IMR-90 (cell line): ENCODE measurements around the gene TOP3B. TPM values are rescaled to one million over a fixed set of nuclear protein-coding genes. Genes with fewer than 3 reads are reported as not detected.

ENCODE experiments used
- ATAC-seq: fragments of 200-7000 bp; cut with Tn5 transposase; 2 replicates; pipeline ENCODE4 v1.9.1; 2020; ENCODE audit warnings: low read depth, mild to moderate bottlenecking, moderate library complexity
- BruUV-seq: library from RNA; stranded (reverse); fragments of 400-500 nt; replicated peaks from 2 replicates; lab custom pipeline; 2021; lab: Mats Ljungman, UMichigan
- CTCF ChIA-PET: fragments of 300-600 bp; formaldehyde crosslinking; extraction: SDS; loops from one replicate; lab custom pipeline; 2021; ENCODE audit warnings: antibody characterized with exemption; lab: Yijun Ruan, JAX
- POLR2A ChIA-PET: fragments of 300-600 bp; sonication (Branson Sonifier 250); formaldehyde crosslinking; loops from one replicate; lab custom pipeline; 2022; ENCODE audit warnings: antibody characterized with exemption; ENCODE audit not compliant: unreplicated experiment; lab: Charles Lee
- DNase-seq: peaks from one replicate; pipeline ENCODE4 v3.0.0; 2013
- H2AFZ ChIP-seq: replicated peaks from 2 replicates; pipeline ENCODE3; 2013; ENCODE audit warnings: low read length, mild to moderate bottlenecking; ENCODE audit not compliant: poor library complexity
- H2AK5ac ChIP-seq: 2 replicates; pipeline ENCODE4 v1.6.1; 2013; ENCODE audit warnings: low read depth, low read length, inconsistent platforms
- H2AK9ac ChIP-seq: replicated peaks from 2 replicates; pipeline ENCODE3; 2013; ENCODE audit warnings: mild to moderate bottlenecking, low read depth, low read length, moderate library complexity; ENCODE audit not compliant: poor library complexity
- H2BK120ac ChIP-seq: 2 replicates; pipeline ENCODE4 v1.6.1; 2013; ENCODE audit warnings: low read depth, low read length, inconsistent platforms
- H2BK15ac ChIP-seq: 3 replicates; pipeline ENCODE4 v1.6.1; 2013; ENCODE audit warnings: low read depth, low read length, inconsistent platforms
- H2BK20ac ChIP-seq: 2 replicates; pipeline ENCODE4 v1.6.1; 2013; ENCODE audit warnings: low read depth, mild to moderate bottlenecking, inconsistent platforms, low read length, moderate library complexity
- H2BK5ac ChIP-seq: 2 replicates; pipeline ENCODE4 v1.6.1; 2013; ENCODE audit warnings: mild to moderate bottlenecking, low read depth, low read length, inconsistent platforms; ENCODE audit not compliant: poor library complexity, severe bottlenecking
- H3K14ac ChIP-seq: replicated peaks from 2 replicates; pipeline ENCODE4 v1.6.1; 2013; ENCODE audit warnings: low read depth, low read length, inconsistent platforms
- H3K18ac ChIP-seq: 2 replicates; pipeline ENCODE4 v1.6.1; 2013; ENCODE audit warnings: low read depth, low read length, control low read depth
- H3K23ac ChIP-seq: 2 replicates; pipeline ENCODE4 v1.6.1; 2013; ENCODE audit warnings: low read depth, low read length, inconsistent platforms
- H3K27ac ChIP-seq: 2 replicates; pipeline ENCODE4 v1.5.1; 2013; ENCODE audit warnings: mild to moderate bottlenecking, control low read depth, low read length; ENCODE audit not compliant: insufficient read depth
- H3K27me3 ChIP-seq: 2 replicates; pipeline ENCODE4 v1.6.1; 2013; ENCODE audit warnings: low read length; ENCODE audit not compliant: control insufficient read depth, insufficient read depth
- H3K36me3 ChIP-seq: 2 replicates; pipeline ENCODE4 v1.6.1; 2013; ENCODE audit warnings: low read length, mixed read lengths; ENCODE audit not compliant: control insufficient read depth, insufficient read depth
- H3K4ac ChIP-seq: 2 replicates; pipeline ENCODE4 v1.6.1; 2013; ENCODE audit warnings: low read depth, low read length, inconsistent platforms
- H3K4me1 ChIP-seq: 2 replicates; pipeline ENCODE4 v1.6.1; 2013; ENCODE audit warnings: low read length, mixed read lengths; ENCODE audit not compliant: control insufficient read depth, insufficient read depth
- H3K4me2 ChIP-seq: 2 replicates; pipeline ENCODE4 v1.6.1; 2013; ENCODE audit warnings: low read depth, mild to moderate bottlenecking, control low read depth, low read length, moderate library complexity
- H3K4me3 ChIP-seq: 2 replicates; pipeline ENCODE4 v1.5.1; 2013; ENCODE audit warnings: low read depth, mild to moderate bottlenecking, control low read depth, low read length, moderate library complexity; ENCODE audit not compliant: insufficient read depth
- H3K56ac ChIP-seq: 2 replicates; pipeline ENCODE4 v1.6.1; 2013; ENCODE audit warnings: low read length, inconsistent platforms; ENCODE audit not compliant: insufficient read depth; ENCODE audit errors: extremely low read depth
- H3K79me1 ChIP-seq, 2 experiments: 2 replicates each; pipeline ENCODE4 v1.6.1; 2013; ENCODE audit warnings: low read length in 2 of 2, inconsistent platforms in 1 of 2, low read depth in 1 of 2
- H3K9ac ChIP-seq: 2 replicates; pipeline ENCODE4 v1.6.1; 2013; ENCODE audit warnings: low read depth, low read length, control low read depth
- H3K9me1 ChIP-seq: 2 replicates; pipeline ENCODE4 v1.6.1; 2013; ENCODE audit warnings: low read length, inconsistent platforms; ENCODE audit not compliant: insufficient read depth
- H3K9me3 ChIP-seq: 2 replicates; pipeline ENCODE4 v1.6.1; 2013; ENCODE audit warnings: low read length; ENCODE audit not compliant: control insufficient read depth, insufficient read depth
- H4K20me1 ChIP-seq: 2 replicates; pipeline ENCODE4 v1.6.1; 2013; ENCODE audit warnings: low read length, inconsistent platforms; ENCODE audit not compliant: insufficient read depth
- H4K5ac ChIP-seq: 2 replicates; pipeline ENCODE4 v1.6.1; 2013; ENCODE audit warnings: mild to moderate bottlenecking, low read depth, low read length, control low read depth
- H4K8ac ChIP-seq, 2 experiments: 2 replicates each; pipeline ENCODE4 v1.6.1; 2013; ENCODE audit warnings: low read depth in 2 of 2, low read length in 2 of 2, control low read depth in 1 of 2, inconsistent platforms in 1 of 2
- H4K91ac ChIP-seq: 2 replicates; pipeline ENCODE4 v1.6.1; 2013; ENCODE audit warnings: low read depth, low read length, inconsistent platforms; ENCODE audit not compliant: insufficient read depth
- BHLHE40 ChIP-seq: fragments of 150-350 bp; IDR thresholded peaks from 2 replicates; pipeline ENCODE4 v1.6.1; 2016; ENCODE audit warnings: mild to moderate bottlenecking, low read depth, low read length
- CHD1 ChIP-seq: IDR thresholded peaks from 2 replicates; pipeline ENCODE4 v1.6.1; 2012; ENCODE audit warnings: low read depth, low read length, improper control_type of control experiment
- CTCF ChIP-seq: conservative IDR thresholded peaks from 2 replicates; pipeline ENCODE4 v1.5.1; 2012; ENCODE audit warnings: mild to moderate bottlenecking, low read depth, low read length, improper control_type of control experiment
- ELK1 ChIP-seq: fragments of 150-350 bp; IDR thresholded peaks from 2 replicates; pipeline ENCODE4 v1.6.1; 2016; ENCODE audit warnings: low read depth, mild to moderate bottlenecking, low read length, moderate library complexity, borderline replicate concordance
- FOS ChIP-seq: fragments of 150-350 bp; IDR thresholded peaks from 2 replicates; pipeline ENCODE4 v1.6.1; 2016; ENCODE audit warnings: low read depth, low read length
- MAFK ChIP-seq: IDR thresholded peaks from 2 replicates; pipeline ENCODE4 v1.6.1; 2012; ENCODE audit warnings: low read depth, low read length, improper control_type of control experiment
- MAZ ChIP-seq: IDR thresholded peaks from 2 replicates; pipeline ENCODE4 v1.6.1; 2012; ENCODE audit warnings: low read depth, mild to moderate bottlenecking, low read length, improper control_type of control experiment, moderate library complexity, borderline replicate concordance
- MXI1 ChIP-seq: IDR thresholded peaks from 2 replicates; pipeline ENCODE4 v1.6.1; 2012; ENCODE audit warnings: low read depth, mild to moderate bottlenecking, low read length, moderate library complexity, borderline replicate concordance
- NFE2L2 ChIP-seq: fragments of 150-350 bp; IDR thresholded peaks from 2 replicates; pipeline ENCODE4 v1.6.1; 2016; ENCODE audit warnings: low read depth, mild to moderate bottlenecking, low read length
- POLR2A ChIP-seq: IDR thresholded peaks from 2 replicates; pipeline ENCODE4 v1.6.1; 2012; ENCODE audit warnings: mild to moderate bottlenecking, low read depth, low read length
- RAD21 ChIP-seq: IDR thresholded peaks from 2 replicates; pipeline ENCODE4 v1.6.1; 2012; ENCODE audit warnings: low read length, improper control_type of control experiment
- RCOR1 ChIP-seq: IDR thresholded peaks from 2 replicates; pipeline ENCODE4 v1.6.1; 2012; ENCODE audit warnings: mild to moderate bottlenecking, low read length, improper control_type of control experiment; ENCODE audit not compliant: insufficient replicate concordance
- RFX5 ChIP-seq: IDR thresholded peaks from 2 replicates; pipeline ENCODE4 v1.8.0; 2012; ENCODE audit warnings: low read depth, mild to moderate bottlenecking, low read length, moderate library complexity
- SMC3 ChIP-seq: fragments of 150-350 bp; IDR thresholded peaks from 2 replicates; pipeline ENCODE4 v1.6.1; 2016; ENCODE audit warnings: low read depth, mild to moderate bottlenecking, antibody characterized with exemption, low read length, moderate library complexity
- USF2 ChIP-seq: fragments of 150-350 bp; IDR thresholded peaks from 2 replicates; pipeline ENCODE4 v1.6.1; 2017; ENCODE audit warnings: mild to moderate bottlenecking, antibody characterized with exemption, low read length, low read depth
- WGBS, 2 experiments: methylation state at CpG; one replicate each; pipeline versions ENCODE4 v1.1.5 to v1.1.7; 2013; ENCODE audit warnings: missing lambda C conversion rate in 2 of 2; ENCODE audit not compliant: insufficient read length in 1 of 2; ENCODE audit errors: extremely low coverage in 2 of 2; 5-methylcytosine and 5-hydroxymethylcytosine counted together
- dilution Hi-C: fragments of 300-500 bp; cut with HindIII; formaldehyde crosslinking; loops from one replicate; pipeline ENCODE4 v1.14.3; 2018; ENCODE audit warnings: low sequenced_read_pairs; ENCODE audit not compliant: unreplicated experiment
- in situ Hi-C: fragments of 300-500 bp; cut with MboI; formaldehyde crosslinking; loops from 3 replicates; pipeline ENCODE4 v1.14.3; 2019; ENCODE audit warnings: low sequenced_read_pairs, inconsistent platforms, mixed read lengths
- intact Hi-C: fragments of 100-400 bp; cut with micrococcal nuclease; formaldehyde crosslinking; loops from 2 replicates; pipeline ENCODE4 v1.10.0; 2022
- polyA plus RNA-seq, 3 experiments: library from polyadenylated mRNA; depleted of rRNA; stranded (reverse); fragments of >200 nt; gene quantifications; 2 replicates each; pipeline ENCODE4 v1.2.3, GENCODE V29; 2012; ENCODE audit warnings: low replicate concordance in 1 of 3
- total RNA-seq: library from RNA; depleted of rRNA; stranded (reverse); fragments of >200 nt; gene quantifications from 2 replicates; pipeline ENCODE4 v1.2.3, GENCODE V29; 2012

Gene TOP3B
- total and polyA plus RNA-seq, 2 of the 4 experiments (the other 2 are of a cell fraction) = 23.0 to 23.5 TPM

GRCh38 chr22:21961127-21961867, 21.3 kb downstream of the TOP3B start:
- no peak overlapping the region for H3K4me3 ChIP-seq
- H3K9ac ChIP-seq = no peak overlapping the region
- H2BK120ac ChIP-seq = no peak overlapping the region
- no peak overlapping the region for H2AK5ac ChIP-seq
- dilution Hi-C loops (no loop called here), intact Hi-C loops (no loop called here), in situ Hi-C loops (no loop called here)
- no peak overlapping the region for H3K56ac ChIP-seq
- no peak overlapping the region for H3K18ac ChIP-seq
- no peaks in the 10 kb centered on the region; the same call in 1 of the 2 replicates for H4K20me1 ChIP-seq
- peak overlapping the region; percentile 68 for H2AK9ac ChIP-seq
- H4K91ac ChIP-seq = no peak overlapping the region
- no peak overlapping the region for H2BK20ac ChIP-seq
- WGBS, 2 experiments = 100% methylated on average over 1 of the region's 18 CpGs; no CpG with 5 or more reads in 1 of the 2 experiments
- H3K9me1 ChIP-seq = no peaks in the 10 kb centered on the region
- H3K27ac ChIP-seq = no peak overlapping the region
- H4K5ac ChIP-seq = no peak overlapping the region
- ChIA-PET CTCF (interaction anchor here (1.0 kb wide), 1 partner anchor 8 kb away, joined by 3 read pairs; no protein-coding TSS in a partner anchor), POLR2A (no interaction called here)
- no peak overlapping the region for H4K8ac ChIP-seq
- H2AFZ ChIP-seq = no peak overlapping the region
- H3K4ac ChIP-seq = no peak overlapping the region
- BruUV-seq = no TSS peak
- no peak overlapping the region for H3K23ac ChIP-seq
- H3K4me1 ChIP-seq = no peaks in the 10 kb centered on the region
- H2BK15ac ChIP-seq = no peak overlapping the region
- no peak overlapping the region for H3K14ac ChIP-seq
- no peaks in the 10 kb centered on the region for H3K27me3 ChIP-seq
- H3K9me3 ChIP-seq = no peaks in the 10 kb centered on the region
- no peak overlapping the region for H3K4me2 ChIP-seq
- peaks cover 65% of the 10 kb centered on the region for H3K36me3 ChIP-seq
- H3K79me1 ChIP-seq = 0 out of 4 replicates have a peak, but pooled peaks cover 0 to 2% of the 10 kb centered on the region in 2 experiments
- no peak overlapping the region for H2BK5ac ChIP-seq
- ATAC-seq = no peak
- DNase-seq = no peak
- TF ChIP-seq ELK1 = no peak
- no peak for TF ChIP-seq MAFK
- TF ChIP-seq MAZ = no peak
- no peak for TF ChIP-seq POLR2A
- no peak for TF ChIP-seq RCOR1
- TF ChIP-seq MXI1 = no peak
- no peak for TF ChIP-seq RFX5
- TF ChIP-seq CTCF = no peak
- TF ChIP-seq FOS = no peak
- no peak for TF ChIP-seq CHD1
- TF ChIP-seq NFE2L2 = no peak
- no peak for TF ChIP-seq SMC3
- no peak for TF ChIP-seq RAD21
- no peak for TF ChIP-seq BHLHE40
- no peak for TF ChIP-seq USF2
